Measurements from ENCODE around the gene G6PD.
A peak's percentile ranks its signal among the peaks of the same experiment; 100 is the strongest.
"Not testable (repeated sequence)": the region's sequence is repeated elsewhere in the genome, so short reads cannot be mapped to it uniquely, and the experiment has no call there.

Gene G6PD

DNA sequence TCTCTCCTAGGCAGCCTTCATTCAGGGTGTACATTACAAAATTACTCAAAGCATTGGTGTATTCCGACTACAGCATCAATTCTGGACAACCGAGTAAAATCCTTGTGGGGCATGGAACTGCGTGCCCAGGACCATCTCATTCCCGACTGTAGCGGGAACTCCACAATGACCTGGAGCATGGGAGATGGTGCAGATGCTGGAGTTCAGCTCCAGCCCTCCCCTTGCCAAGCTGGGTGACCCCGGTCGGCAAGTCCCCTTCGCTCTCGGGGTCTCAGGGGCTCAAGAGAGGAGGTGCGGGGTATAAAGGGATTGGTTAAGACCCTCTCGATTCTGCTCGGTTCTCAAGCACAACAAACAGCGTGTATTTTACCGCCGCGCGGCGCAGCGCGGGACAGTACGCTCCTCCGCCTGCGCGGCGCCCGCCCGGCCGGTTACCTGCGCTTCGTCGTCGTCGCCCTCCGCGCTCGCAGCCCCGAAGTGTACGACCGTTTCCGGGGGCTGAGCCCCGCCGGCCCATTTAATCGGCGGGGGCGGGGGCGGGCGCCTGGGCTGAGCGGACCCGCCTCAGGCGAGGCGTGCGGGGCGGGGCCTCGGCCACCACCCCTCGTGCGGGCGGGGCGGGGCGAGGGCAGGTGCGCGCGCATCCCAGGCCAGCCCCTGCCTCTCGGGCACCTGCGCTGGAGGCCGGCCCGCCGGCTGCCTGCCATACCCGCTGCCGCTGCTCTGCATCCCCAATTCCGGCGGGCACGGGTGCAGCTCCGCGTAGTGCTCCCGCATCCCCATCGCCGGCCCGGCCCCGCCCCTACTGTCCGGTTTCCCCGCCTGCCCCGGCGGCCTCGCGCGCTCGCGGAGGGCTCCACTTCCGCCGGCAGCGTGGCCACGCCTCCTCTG is at the start of gene G6PD:
TSS of gene G6PD (minus strand) at position 493 of the 891 bp plus-strand sequence. CDS start 691 bp downstream, outside the sequence.
- no peak for DNase-seq

DNA sequence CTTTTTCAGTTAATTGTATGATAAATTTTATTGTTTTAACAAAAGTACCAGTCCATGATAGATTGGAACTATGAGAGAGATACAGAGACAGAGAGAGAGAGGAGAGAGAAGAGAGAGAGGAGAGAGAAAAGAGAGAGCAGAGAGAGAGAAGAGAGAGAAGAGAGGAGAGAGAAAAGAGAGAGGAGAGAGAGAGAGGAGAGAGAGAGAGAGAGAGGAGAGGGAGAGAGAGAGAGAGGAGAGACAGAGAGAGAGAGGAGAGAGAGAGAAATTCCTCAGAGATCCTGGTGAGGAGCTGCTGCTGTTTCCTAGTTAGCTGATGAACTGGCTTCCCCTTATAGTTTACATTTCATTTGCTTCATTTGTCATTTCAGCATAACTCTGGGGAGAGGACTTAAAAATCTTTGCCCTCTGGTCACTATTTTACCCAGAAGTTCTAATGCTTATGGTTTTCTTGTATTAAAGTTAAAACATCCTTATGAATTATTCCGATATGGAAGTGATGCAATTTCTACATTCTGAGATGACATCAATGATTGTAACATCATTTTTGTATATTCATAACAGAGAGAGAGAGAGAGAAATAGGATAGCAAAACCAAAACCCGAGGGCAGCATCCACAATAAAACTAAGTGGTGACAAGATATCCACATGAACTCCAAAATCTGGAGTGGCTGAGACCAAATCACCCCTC is 49.1 kb upstream of the G6PD start:
- no peak for DNase-seq

DNA sequence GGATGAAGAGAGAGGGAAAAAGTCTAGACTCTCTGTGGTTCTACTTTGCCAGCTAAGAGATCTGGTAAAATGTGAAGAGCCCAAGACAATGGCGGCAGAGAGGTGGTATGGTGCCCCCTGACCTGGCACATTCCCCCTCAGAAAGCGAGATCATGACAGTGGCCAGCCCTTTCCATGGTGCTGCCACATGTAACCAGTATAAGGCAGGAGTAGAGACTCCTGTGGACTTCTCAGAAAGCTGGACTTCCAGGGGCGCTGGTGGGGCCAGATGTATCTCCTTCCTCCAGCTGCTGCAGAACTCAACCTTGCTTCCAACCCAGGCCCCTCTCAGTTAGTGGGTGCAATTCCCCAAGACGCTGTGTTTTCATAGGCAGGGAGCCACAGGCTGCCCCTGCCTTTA is 47.8 kb upstream of the G6PD start:
- DNase-seq = no peak

DNA sequence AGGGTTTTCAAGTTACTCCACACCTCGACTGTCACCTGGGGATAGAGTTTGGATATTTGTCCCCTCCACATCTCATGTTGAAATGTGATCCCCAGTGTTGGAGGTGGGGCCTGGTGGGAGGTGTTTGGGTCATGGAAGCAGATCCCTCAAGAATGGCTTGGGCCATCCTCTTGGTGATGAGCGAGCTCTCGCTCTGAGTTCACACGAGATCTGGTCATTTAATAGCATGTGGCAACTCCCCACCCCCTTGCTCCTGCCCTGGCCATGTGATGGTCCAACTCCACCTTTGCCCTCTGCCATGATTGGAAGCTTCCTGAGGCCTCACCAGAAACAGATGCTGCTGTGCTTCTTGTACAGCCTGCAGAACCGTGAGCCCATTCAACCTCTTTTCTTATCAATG is 46.6 kb upstream of the G6PD start:
- no peak for DNase-seq

DNA sequence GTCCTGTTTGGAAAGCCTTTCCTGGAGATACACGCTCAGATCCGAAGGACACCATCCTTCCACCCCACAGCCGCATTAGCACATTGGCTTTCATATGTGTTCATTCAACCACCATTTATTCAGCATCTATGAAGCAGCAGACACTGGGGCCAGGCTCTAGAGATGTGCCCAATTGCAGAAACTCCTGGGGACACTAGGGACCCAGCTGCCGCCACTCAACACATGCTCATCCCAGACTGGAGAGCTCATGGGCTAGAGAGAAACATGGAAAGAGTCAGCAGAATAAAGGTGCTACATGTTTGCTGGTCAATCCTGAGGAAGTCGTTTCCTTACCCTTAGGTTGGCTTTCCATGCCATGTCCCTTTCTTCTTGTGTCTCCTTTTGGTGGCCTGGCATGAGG is 45.9 kb upstream of the G6PD start:
- no peak for DNase-seq

DNA sequence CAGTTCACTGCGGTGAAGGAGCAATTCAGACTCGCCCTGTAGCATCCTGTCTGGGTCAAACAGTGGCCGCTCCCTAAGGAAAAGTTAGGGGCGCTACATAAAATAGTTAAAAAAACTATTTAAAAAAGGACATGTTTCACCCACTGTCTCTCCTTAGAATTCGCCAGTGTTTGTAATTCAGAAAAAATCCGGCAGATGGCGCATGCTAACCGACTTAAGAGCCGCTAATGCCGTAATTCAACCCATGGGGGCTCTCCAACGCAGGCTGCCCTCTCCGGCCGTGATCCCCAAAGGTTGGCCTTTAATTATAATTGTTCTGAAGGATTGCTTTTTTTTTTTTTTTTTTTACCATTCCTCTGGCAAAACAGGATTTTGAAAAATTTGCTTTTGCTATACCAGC is 43.8 kb upstream of the G6PD start:
- DNase-seq = not testable (repeated sequence)

DNA sequence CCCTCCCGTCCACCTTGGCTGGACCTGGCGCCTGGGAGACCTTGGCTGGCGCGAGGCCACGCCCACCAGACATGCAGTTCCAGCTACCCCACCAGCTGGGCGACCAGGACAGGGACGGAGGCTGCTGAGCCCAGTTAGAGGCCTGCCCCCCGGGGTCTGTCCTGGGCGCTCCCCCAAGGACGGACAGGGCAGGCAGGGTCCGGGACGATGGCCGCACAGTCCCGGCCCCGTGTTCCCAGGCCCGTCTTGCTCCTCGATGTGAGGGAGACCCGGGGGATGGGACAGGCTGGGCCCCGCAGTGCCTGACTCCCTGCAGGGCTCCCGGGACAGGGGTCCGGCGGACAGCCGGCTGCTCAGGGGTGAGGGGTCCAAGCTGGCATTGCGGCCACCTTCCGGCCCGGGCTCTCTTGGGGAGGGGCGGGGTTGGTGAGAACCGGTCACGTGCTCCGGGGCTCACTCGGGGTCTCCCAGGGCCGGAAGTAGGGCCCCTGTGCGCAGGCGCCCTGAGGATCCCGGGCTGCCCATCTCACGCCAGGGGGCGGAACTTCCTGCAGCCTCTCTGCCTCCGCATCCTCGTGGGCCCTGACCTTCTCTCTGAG is 38.0 kb upstream of the G6PD start, which contains the start of gene CTAG1A:
TSS of gene CTAG1A (plus strand) at position 549 of the 599 bp plus-strand sequence. CDS start 74 bp downstream, outside the sequence.
- DNase-seq = not testable (repeated sequence)

DNA sequence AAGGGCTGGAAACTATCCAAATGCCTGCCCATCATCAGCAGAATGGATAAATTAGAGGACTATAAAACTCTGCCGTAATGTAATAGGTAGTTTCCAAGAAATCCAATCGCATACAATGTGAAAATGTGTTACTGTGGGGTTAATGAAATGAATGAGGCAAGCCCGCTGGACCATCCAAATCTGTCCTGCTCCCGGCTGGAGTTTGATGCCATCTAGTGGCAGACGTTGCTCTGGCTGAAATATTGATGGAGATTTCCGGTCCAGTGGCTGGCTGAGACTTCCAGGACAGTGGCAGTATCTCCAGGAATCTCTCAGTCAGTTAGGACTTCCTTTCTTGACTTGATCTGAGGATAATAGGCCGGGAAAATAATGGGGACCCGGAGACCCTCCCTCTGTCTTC is 36.3 kb upstream of the G6PD start:
- not testable (repeated sequence) for DNase-seq

DNA sequence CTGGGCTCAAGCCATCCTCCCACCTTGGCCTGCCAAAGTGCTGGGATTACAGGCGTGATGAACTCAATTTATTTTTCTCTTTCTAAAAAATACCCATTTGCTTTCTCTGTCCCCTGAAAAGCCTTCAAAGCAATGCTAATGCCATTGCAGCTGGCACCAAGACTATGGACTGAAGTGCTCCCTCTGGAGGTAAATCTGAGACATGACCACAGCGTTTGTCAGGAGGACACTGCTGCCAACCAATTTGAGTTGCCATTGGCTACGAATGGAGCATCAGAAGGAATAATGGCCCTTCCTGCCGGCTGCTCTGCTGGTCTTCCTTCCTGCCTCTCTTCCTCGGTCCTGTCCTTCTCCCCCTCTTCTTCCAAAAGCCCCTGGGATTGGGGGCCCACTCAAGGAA is 28.4 kb upstream of the G6PD start:
- not testable (repeated sequence) for DNase-seq

DNA sequence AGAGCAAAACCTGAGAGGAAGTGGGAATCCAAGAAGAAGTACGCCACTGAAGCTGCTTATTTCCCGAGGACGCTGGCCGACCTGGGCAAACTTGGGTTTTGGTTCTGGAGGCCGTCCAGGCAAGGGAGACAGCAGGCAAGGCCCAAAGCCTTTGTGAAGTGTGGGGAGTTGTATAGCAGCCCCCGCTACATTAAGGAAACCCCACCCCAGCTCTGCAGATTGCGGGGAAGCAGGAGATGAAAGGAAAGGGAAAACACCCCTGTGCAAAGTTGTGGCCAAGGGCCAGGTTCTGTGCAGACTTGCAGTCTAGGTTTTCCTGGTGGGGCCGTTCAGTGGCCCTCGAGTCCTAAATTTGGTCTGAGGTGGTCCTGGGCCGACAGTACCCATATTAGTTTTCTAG is 26.4 kb upstream of the G6PD start:
- not testable (repeated sequence) for DNase-seq

DNA sequence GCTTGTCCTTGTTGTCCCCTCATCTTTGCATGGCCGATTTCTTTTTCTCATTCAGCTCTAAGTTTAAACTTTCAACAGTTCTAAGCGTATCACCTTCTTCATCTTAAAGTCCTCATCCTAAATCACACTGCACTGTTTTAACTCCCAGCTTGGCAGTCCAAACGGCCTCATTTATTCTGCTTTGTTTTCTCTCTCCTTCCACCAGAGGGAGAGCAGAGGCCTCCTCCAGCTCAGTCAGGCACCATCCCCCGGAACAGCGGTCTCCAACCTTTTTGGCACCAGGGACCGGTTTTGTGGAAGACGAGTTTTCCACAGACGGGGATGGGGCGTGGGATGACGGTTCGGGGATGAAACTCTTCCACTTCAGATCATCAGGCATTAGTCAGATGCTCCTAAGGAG is 23.7 kb upstream of the G6PD start:
- not testable (repeated sequence) for DNase-seq

DNA sequence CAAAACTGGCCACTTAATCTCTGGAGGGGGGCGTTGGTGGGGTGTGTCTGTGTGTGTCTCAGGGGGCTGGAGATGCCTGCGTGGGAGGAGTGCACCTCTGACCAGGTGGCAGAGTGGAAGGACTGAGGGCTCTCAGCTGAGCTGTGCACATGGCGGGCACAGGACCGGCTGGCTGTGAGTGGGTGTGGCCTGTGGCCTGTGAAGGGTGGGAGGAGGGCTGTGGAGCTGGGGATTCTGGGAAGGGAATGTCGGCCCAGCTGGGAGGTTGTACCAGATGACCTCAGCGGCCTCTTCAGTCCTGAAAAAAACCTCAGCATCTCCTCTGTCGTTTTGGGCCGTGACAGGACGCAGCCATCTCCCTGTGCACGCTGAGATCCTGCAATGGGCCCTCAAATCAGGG is 15.6 kb upstream of the G6PD start:
- DNase-seq = not testable (repeated sequence)

DNA sequence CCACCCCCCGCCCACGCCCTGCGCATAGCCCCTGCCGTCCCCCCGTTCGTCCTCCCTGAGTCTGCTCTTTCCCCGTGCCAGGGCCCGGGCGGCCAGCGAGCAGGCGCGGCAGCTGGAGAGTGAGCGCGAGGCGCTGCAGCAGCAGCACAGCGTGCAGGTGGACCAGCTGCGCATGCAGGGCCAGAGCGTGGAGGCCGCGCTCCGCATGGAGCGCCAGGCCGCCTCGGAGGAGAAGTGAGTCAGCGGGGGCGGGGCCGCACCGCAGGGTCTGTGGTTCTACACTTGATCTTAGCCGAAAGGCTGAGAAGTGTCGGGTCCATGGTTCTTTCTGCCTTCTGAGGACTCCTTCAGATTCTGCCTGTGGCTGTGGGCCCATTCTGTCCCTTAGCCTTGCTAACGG is 13.7 kb upstream of the G6PD start:
- DNase-seq = not testable (repeated sequence)

DNA sequence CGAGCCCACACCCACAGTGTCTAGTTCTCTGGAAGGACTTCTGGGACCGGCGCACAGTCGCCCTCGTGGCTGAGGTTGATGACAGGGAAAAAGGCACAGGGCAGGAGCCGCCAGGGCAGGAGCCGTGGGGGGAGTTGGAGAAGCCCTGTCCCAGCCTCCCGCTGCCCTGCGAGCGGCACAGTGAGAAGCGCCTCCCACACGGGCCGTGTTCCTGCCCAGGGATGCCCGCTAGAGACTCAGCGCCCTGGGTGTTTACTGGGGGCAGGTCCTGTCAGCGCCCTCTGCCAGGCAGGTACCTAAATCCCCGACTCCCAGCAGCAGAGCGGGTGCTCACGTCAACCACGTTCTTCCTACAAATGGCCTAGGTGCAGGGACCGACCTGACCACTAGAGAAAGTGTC is 12.2 kb upstream of the G6PD start:
- DNase-seq = not testable (repeated sequence)

DNA sequence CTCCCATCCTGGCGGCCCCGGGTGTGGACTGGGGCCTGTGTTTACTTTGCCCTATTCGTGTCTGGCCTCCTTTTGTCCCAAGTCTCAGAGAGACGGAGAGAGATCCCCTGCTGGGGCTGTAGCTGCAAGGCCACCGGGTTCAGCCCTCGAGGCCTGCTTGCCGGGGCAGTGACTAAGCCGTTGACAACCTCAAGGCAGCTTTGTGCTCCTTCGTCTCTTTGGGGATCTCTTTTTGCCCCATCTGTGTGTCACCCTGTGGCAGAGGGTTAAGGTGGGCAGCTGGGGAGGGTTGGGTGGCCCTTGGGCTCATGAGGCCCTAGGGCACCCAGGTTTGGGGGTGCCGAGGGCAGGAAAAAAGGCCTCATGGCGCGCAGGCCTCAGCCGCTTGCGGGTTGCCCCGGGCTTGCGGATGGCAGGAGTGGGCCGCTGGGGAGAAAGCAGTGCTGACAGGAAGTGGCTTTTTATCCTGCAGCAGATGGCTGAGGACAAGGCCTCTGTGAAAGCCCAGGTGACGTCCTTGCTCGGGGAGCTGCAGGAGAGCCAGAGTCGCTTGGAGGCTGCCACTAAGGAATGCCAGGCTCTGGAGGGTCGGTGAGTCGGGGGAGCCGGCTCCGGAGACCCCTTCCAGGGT is 11.5 kb upstream of the G6PD start:
- not testable (repeated sequence) for DNase-seq

DNA sequence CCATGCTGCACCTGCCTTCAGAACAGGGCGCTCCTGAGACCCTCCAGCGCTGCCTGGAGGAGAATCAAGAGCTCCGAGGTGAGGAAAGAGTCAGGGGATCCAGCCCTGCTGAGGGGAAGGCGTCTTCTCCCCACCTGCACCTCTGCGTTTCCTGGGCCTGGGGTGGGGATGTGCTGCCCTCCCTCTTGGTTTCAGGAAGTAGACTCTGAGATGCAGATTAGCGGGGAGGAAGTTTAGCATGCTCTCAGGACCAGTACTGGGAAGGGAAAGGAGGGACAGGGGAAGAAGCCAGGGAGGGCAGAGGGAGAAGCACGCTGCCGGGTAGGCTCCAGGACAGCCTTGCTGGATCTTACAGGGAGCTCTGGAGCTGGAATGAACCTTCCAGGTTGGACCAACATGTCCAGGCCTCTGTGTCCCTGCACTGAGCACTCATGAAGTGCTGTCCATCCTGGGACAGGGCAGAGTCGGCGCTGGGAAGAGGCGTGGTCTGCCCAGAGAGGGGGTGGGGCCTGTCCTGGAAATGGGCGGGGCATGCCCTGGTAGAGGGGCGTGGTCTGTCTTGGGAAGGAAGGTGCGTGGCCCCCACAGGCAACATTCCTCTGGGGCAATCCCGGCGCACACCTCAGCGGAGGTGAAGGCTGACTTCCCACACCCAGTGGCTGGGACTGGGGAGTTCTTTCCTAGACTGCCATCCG is 5.6 kb upstream of the G6PD start:
- DNase-seq = not testable (repeated sequence)

DNA sequence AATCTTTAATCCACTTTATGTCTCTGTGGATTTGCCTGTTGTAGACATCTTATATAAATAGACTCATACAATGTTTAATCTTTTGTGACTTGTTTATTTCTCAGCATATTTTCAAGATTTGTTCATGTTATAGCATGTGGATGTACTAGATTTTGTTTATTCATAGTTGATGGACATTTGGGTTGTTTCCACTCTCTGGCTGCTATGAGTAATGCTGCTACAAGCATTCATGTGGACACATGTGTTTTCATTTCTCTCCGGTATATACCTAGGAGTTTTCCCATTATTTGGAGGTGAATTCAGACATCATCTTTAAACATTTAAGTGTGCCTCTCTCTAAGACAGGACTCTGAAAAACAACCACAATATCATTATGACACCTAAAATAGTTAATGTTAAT is 3.1 kb upstream of the G6PD start:
- no peak for DNase-seq

DNA sequence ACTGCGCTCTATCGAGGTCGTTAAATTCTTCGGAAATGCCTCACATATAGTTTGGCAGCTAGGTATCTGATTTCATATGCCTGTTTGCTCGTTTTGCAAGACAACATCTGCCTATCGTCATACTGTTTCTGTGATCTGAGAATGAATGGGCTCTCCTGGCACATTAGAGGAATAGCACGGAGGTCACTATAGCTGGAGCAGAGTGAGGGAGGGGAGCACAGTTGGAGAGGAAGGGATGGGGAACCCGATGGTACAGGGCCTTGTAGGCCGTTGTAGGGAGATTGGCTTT is 1.3 kb upstream of the G6PD start:
- DNase-seq = no peak

DNA sequence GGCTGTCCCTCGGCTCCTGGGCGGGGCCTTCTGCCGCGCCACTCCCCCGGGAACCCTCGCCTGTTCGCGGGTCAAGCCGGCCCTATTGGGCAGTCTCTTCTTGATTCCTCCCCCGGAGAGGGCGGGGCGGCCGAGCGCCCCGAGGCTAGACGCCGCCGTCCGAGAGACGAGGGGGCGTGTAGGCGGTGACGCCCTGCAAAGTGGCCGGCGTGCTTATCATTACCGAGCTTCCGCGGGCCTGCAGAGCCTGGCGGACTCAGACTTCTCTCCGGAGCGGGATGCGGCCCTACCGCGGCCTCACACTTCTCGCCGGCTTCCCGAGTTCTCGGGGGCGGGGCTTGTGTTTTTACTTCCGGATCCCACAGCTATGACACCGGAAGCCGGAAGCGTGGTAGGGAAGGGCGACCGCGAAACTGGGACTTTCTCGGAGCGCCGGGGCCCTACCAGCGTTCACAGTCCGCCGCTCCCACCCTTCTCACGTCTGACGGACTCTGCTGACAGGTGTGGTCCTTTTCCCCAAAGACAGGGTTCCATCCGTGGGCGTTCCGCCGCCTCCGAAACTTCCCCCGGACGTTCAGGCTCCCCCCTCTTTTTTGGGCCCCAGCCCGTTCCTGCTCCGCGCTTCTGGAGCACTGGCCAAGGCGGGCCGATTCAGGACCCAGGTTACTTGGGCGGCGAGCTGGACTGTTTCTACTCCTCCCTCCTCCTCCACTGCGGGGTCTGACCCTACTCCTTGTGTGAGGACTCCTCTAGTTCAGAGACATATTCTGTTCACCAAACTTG is 790 bp upstream of the G6PD start, which contains the start of gene IKBKG:
TSS of gene IKBKG (plus strand) at position 376 of the 783 bp plus-strand sequence. CDS start 4,383 bp downstream, outside the sequence.
- peak; percentile 81 to 86 for DNase-seq

DNA sequence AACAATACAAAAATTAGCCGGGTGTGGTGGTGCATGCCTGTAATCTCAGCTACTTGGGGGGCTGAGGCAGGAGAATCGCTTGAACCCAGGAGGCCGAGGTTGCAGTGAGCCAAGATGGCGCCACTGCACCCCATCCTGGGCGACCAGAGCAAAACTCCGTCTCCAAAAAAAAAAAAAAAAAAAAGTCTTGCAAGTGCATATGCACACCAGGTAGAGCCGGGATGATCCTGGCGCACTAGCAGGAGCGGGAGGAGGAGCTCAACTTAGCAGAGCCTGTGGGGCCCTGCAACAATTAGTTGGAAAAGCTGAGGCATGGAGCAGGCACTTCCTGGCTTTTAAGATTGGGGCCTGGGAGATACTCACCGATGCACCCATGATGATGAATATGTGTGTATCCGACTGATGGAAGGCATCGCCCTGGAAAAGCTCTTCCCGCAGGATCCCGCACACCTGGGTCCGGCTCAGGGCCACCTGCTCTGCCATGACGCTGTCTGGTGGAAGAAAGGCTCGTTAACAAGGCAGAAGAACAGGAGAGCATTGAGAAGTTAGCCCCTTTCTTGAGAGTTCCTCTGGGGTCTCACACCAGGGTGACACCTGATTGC is 872 bp downstream of the G6PD start:
- DNase-seq = no peak
